ENCODE results near the gene CEMP1.

CEMP1 gene

DNA sequence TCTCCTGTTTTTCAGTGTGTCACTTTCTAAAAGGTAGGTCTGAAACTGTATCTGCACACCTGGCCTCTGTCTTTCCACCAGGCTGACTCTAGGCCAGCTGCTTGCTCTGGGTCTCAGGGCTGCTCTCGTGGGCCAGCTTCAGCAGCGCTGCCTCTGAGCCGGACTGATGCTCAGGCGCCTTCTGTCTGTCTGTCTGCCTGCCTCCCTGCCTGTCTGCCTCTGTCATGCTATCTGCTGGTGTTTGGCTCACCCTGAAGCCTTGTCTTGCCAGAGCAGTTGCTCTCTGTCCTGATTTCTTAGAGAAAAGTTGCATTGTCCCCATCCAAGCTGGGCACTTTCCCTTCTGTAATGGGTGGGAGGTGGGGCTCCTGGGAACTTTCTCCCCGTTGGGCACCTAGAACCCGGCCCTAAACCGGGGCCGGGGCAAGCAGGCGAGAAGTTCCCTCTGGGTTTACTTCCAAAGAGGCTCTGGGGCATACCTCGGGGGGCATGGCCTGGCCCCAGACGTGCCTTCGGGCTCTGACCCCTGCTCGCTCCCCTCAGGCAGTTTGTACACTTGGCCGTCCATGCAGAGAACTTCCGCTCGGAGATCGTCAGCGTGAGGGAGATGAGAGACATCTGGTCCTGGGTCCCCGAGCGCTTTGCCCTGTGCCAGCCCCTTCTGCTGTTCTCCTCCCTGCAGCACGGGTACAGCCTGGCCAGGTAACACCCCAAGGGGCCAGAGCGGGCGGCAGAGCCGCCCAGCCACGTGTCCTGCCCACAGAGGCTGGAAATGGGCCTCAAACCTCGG is 33.3 kb downstream of the CEMP1 start:
- H3K4me1 ChIP-seq (ENCODE audit: insufficient read depth, low read length) = peaks cover 6% of the 10 kb centered on the region
- 94% methylated on average over 26 of the region's 26 CpGs for WGBS
- no peak overlapping the region for H3K9ac ChIP-seq (ENCODE audit: low read depth, low read length)
- H3K27me3 ChIP-seq (ENCODE audit: insufficient read depth, low read length) = no peaks in the 10 kb centered on the region
- no peak overlapping the region for H3K4me3 ChIP-seq (ENCODE audit: low read length)
- H3K36me3 ChIP-seq (ENCODE audit: insufficient read depth, low read length) = peaks cover 6% of the 10 kb centered on the region; the same call in 1 of the 2 replicates
- no peaks in the 10 kb centered on the region for H3K9me3 ChIP-seq (ENCODE audit: insufficient read depth, low read depth, low read length)
- no peak overlapping the region for H3K27ac ChIP-seq (ENCODE audit: low read depth, low read length)

DNA sequence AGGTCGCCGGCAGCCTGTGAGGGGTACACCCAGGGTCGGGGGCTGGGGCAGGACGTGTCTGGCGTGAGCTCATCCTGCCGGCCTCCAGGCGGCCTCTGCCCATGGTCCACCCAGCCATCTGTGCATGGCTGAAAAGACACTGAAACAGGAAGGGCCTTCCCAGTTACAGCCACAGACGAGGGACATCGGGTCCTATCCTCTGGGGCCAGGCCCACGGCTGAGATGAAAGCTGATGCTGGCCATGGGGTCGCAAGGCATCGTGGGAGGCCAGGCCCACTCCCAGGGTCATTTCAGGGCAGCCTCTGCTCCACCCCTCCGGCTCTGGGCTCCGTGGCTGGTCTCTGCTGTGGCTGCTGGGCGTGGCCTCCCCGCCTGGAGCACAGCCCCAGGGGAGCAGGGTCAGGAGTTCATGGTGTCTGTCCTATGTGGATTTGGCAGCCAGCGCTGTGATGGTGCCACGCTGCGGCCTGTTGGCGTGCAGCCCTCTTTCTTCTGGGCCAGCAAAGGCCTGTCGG is 34.0 kb downstream of the CEMP1 start:
- 89% methylated on average over 21 of the region's 21 CpGs for WGBS
- Histone ChIP-seq H3K9ac (ENCODE audit: low read depth, low read length) (no peak overlapping the region), H3K9me3 (ENCODE audit: insufficient read depth, low read depth, low read length) (no peaks in the 10 kb centered on the region), H3K4me1 (ENCODE audit: insufficient read depth, low read length) (peaks cover 6% of the 10 kb centered on the region), H3K27me3 (ENCODE audit: insufficient read depth, low read length) (no peaks in the 10 kb centered on the region), H3K36me3 (ENCODE audit: insufficient read depth, low read length) (peaks cover 6% of the 10 kb centered on the region; the same call in 1 of the 2 replicates), H3K4me3 (ENCODE audit: low read length) (no peak overlapping the region), H3K27ac (ENCODE audit: low read depth, low read length) (no peak overlapping the region)

DNA sequence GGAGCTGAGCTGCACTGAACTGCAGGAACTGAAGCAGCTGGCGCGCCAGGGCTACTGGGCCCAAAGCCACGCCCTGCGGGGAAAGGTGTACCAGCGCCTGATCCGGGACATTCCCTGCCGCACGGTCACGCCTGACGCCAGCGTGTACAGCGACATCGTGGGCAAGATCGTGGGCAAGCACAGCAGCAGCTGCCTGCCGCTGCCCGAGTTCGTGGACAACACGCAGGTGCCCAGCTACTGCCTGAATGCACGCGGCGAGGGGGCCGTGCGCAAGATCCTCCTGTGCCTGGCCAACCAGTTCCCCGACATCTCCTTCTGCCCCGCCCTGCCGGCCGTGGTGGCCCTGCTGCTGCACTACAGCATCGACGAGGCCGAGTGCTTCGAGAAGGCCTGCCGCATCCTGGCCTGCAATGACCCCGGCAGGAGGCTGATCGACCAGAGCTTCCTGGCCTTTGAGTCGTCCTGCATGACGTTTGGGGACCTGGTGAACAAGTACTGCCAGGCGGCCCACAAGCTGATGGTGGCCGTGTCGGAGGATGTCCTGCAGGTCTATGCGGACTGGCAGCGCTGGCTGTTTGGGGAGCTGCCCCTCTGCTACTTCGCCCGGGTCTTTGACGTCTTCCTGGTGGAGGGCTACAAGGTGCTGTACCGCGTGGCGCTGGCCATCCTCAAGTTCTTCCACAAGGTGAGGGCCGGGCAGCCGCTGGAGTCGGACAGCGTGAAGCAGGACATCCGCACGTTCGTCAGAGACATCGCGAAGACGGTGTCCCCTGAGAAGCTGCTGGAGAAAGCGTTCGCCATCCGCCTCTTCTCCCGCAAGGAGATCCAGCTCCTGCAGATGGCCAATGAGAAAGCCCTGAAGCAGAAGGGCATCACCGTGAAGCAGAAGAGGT is 34.7 kb downstream of the CEMP1 start:
- H3K9me3 ChIP-seq (ENCODE audit: insufficient read depth, low read depth, low read length) = no peaks in the 10 kb centered on the region
- H3K9ac ChIP-seq (ENCODE audit: low read depth, low read length) = no peak overlapping the region; the same call in 1 of the 2 replicates
- no peak overlapping the region for H3K27ac ChIP-seq (ENCODE audit: low read depth, low read length)
- no peaks in the 10 kb centered on the region for H3K4me1 ChIP-seq (ENCODE audit: insufficient read depth, low read length)
- 96% methylated on average over 62 of the region's 62 CpGs for WGBS
- no peaks in the 10 kb centered on the region for H3K27me3 ChIP-seq (ENCODE audit: insufficient read depth, low read length)
- peaks cover 6% of the 10 kb centered on the region; the same call in 1 of the 2 replicates for H3K36me3 ChIP-seq (ENCODE audit: insufficient read depth, low read length)
- H3K4me3 ChIP-seq (ENCODE audit: low read length) = no peak overlapping the region

DNA sequence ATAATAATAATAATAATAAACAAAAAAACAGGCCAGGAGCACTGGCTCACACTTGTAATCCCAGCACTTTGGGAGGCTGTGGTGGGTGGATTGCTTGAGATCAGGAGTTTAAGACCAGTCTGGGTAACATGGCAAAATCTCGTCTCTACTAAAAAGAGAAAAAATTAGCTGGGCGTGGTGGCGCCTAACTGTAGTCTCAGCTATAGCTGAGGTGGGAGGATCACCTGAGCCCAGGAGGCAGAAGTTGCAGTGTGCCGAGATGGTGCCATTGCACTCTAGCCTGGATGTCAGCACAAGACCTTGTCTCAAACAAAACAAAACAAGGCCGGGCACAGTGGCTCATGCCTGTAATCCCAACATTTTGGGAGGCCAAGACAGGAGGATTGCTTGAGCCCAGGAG is 36.2 kb downstream of the CEMP1 start:
- no peak overlapping the region for H3K27ac ChIP-seq (ENCODE audit: low read depth, low read length)
- no peaks in the 10 kb centered on the region for H3K4me1 ChIP-seq (ENCODE audit: insufficient read depth, low read length)
- H3K9ac ChIP-seq (ENCODE audit: low read depth, low read length) = no peak overlapping the region
- WGBS = 96% methylated on average over 5 of the region's 5 CpGs
- H3K4me3 ChIP-seq (ENCODE audit: low read length) = no peak overlapping the region
- no peaks in the 10 kb centered on the region for H3K27me3 ChIP-seq (ENCODE audit: insufficient read depth, low read length)
- H3K9me3 ChIP-seq (ENCODE audit: insufficient read depth, low read depth, low read length) = no peaks in the 10 kb centered on the region
- H3K36me3 ChIP-seq (ENCODE audit: insufficient read depth, low read length) = peaks cover 6% of the 10 kb centered on the region; the same call in 1 of the 2 replicates

DNA sequence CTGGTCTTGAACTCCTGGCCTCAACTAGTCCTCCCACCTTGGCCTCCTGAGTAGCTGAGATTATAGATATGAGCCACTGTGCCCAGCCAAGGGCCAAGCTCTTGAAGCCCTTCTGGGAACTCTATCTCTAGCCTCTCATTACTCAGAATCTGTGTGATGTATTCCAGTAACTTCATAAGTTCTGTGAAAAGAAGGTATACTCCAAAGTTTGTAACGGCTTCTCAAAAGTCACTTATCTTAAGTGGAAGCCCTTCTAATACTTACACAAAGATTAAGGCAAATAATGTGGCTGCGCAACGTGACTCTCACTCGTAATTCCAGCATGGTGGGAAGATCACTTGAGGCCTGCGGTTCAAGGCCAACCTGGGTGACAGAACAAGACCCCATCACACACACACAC is 36.6 kb downstream of the CEMP1 start:
- Histone ChIP-seq H3K4me1 (ENCODE audit: insufficient read depth, low read length) (no peaks in the 10 kb centered on the region), H3K9me3 (ENCODE audit: insufficient read depth, low read depth, low read length) (no peaks in the 10 kb centered on the region), H3K4me3 (ENCODE audit: low read length) (no peak overlapping the region), H3K36me3 (ENCODE audit: insufficient read depth, low read length) (peaks cover 6% of the 10 kb centered on the region; the same call in 1 of the 2 replicates), H3K27me3 (ENCODE audit: insufficient read depth, low read length) (no peaks in the 10 kb centered on the region), H3K9ac (ENCODE audit: low read depth, low read length) (no peak overlapping the region), H3K27ac (ENCODE audit: low read depth, low read length) (no peak overlapping the region)
- WGBS = 98% methylated on average over 5 of the region's 5 CpGs

DNA sequence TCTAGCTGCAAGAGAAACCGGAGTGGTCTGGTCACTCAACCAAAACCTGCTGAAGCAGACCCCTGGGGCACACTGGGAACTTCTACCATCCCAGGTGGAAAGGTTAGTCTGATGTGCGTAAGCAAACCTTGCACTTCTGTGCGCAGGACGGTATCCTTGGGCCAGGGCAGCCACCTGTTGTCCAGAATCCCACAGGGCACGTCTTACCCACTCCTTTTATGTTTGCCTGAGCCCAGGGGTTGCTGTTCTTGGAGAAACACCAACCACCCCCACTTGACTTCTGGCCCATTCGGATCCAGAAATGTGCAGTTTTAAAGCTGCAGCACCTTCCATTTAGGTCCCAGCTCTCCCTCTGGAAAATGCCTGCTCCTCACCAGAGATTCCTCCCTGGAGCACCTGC is 37.6 kb downstream of the CEMP1 start:
- Histone ChIP-seq H3K4me3 (ENCODE audit: low read length) (no peak overlapping the region), H3K36me3 (ENCODE audit: insufficient read depth, low read length) (peaks cover 6% of the 10 kb centered on the region; the same call in 1 of the 2 replicates), H3K4me1 (ENCODE audit: insufficient read depth, low read length) (no peaks in the 10 kb centered on the region), H3K9ac (ENCODE audit: low read depth, low read length) (no peak overlapping the region), H3K27ac (ENCODE audit: low read depth, low read length) (no peak overlapping the region), H3K9me3 (ENCODE audit: insufficient read depth, low read depth, low read length) (no peaks in the 10 kb centered on the region), H3K27me3 (ENCODE audit: insufficient read depth, low read length) (no peaks in the 10 kb centered on the region)
- WGBS = 95% methylated on average over 6 of the region's 6 CpGs

DNA sequence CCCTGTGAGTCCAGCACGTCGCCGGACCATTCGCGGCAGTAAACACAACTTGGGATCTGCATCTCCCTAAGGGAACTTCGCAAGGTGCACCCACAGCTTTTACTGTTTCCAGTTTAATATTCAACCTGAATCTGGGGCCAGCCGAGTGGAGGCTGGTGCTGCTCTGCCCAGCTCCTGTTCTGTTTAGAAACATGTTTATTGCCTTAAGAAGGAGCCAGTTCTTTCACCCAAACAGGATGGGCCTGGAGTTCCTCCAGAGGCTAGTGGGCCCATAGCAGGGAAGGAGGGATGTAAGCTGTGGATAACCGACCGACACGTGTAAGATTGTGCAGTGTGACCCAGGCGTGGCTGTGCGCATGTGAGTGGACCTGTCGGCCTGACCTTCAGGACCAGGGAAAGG is 38.9 kb downstream of the CEMP1 start:
- Histone ChIP-seq H3K36me3 (ENCODE audit: insufficient read depth, low read length) (peaks cover 6% of the 10 kb centered on the region; the same call in 1 of the 2 replicates), H3K4me1 (ENCODE audit: insufficient read depth, low read length) (no peaks in the 10 kb centered on the region), H3K4me3 (ENCODE audit: low read length) (no peak overlapping the region), H3K27me3 (ENCODE audit: insufficient read depth, low read length) (no peaks in the 10 kb centered on the region), H3K27ac (ENCODE audit: low read depth, low read length) (no peak overlapping the region), H3K9ac (ENCODE audit: low read depth, low read length) (no peak overlapping the region), H3K9me3 (ENCODE audit: insufficient read depth, low read depth, low read length) (no peaks in the 10 kb centered on the region)
- WGBS = 95% methylated on average over 13 of the region's 13 CpGs

DNA sequence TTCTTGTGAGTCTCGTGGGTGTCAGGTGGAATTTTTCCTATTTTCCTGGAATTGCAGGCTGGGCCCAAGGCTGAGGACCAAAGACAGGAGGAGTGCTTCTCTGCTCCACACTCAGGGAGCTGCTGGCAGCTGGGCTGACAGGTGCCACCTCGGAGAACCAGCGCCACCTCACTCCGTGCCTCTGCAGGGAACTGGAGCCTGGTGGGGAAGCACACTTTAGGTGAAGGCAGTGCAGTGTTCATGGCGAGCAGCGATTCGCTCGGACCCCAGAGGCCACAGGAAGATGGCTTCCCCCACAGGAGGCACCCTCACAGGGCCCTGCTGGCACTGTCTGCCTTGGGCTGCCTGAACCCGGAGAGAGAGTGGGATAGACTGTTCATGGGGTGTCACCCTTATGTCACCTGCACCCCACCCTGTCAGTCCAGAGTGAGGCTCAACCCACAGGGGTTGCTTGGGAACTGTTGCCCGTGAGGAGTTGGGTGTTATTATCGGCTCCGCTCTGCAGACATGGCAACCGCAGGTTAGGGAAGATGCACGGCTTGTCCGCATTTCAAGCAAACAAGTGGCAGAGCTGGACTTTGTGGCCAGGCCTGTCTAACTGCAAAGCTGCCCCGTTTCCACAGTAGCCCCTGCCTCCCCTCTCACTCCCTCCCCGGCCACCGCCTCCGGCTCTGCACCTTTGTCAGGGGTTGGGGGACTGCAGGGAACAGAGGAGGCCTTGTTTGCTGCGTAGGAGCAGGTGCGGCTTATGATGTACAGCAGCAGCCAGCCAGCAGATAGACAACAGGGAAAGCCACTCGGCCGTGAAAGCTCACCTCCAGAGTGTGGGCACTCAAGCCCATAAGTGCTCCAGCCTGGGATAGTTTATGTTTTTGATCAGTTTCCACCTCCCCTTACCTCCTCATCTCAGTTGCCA is 40.8 kb downstream of the CEMP1 start:
- no peak overlapping the region for H3K27ac ChIP-seq (ENCODE audit: low read depth, low read length)
- H3K4me3 ChIP-seq (ENCODE audit: low read length) = no peak overlapping the region
- H3K27me3 ChIP-seq (ENCODE audit: insufficient read depth, low read length) = no peaks in the 10 kb centered on the region
- H3K9me3 ChIP-seq (ENCODE audit: insufficient read depth, low read depth, low read length) = no peaks in the 10 kb centered on the region
- WGBS = 94% methylated on average over 23 of the region's 23 CpGs
- H3K9ac ChIP-seq (ENCODE audit: low read depth, low read length) = no peak overlapping the region
- no peaks in the 10 kb centered on the region for H3K36me3 ChIP-seq (ENCODE audit: insufficient read depth, low read length)
- no peaks in the 10 kb centered on the region for H3K4me1 ChIP-seq (ENCODE audit: insufficient read depth, low read length)

DNA sequence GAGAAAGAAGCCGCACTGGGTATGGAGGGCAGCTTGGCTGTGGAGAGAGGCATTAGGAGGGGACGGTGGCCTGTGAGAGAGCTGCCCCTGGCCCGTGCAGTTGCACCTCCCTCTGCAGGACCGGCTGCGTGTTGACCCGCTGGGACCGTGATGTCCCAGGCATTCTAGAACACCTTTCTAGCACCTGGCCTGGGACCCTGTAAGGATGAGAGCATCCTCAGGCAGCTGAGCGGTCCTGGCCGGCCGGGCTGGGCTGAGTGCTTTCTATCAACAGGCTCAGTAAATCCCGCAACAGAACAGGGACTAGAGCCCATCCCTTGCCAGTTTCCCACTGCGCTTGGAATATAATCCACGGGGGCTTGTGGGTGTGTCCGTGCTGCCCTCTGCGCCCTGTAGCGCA is 41.6 kb downstream of the CEMP1 start:
- no peak overlapping the region for H3K9ac ChIP-seq (ENCODE audit: low read depth, low read length)
- H3K36me3 ChIP-seq (ENCODE audit: insufficient read depth, low read length) = no peaks in the 10 kb centered on the region
- no peak overlapping the region for H3K27ac ChIP-seq (ENCODE audit: low read depth, low read length)
- H3K27me3 ChIP-seq (ENCODE audit: insufficient read depth, low read length) = no peaks in the 10 kb centered on the region
- no peaks in the 10 kb centered on the region for H3K4me1 ChIP-seq (ENCODE audit: insufficient read depth, low read length)
- H3K9me3 ChIP-seq (ENCODE audit: insufficient read depth, low read depth, low read length) = no peaks in the 10 kb centered on the region
- WGBS = 93% methylated on average over 16 of the region's 16 CpGs
- H3K4me3 ChIP-seq (ENCODE audit: low read length) = no peak overlapping the region

DNA sequence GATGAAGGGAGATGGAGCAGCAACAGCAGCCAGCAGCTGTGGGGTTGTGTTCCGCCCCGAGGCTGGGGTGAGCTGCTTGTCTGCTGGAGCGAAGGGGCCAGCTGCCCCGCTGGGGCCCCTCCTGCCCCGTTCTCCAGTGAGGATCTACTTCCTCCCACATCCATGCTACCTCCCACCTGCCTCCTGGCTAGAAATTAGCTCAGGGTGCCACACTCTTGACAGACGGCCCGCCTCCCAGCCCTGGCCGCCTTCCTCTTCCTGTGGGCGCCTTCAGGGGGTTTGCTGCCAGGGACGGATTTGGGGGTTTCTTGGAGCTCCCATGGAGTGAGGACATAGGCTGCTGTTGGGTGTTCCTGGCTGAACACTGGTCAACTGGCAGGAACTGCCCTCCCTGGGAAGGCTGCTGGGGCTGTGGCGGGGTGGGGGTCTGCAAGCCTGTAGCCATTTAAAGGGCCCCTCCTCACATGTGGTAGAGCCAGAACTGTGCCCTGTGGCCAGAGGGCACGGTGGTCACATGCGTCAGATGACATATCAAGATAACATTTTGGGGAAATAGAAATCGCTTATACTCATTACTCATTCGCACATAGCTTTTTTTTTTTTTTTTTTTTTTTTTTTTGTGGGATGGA is 43.2 kb downstream of the CEMP1 start:
- Histone ChIP-seq H3K9ac (ENCODE audit: low read depth, low read length) (no peak overlapping the region; the same call in 1 of the 2 replicates), H3K27ac (ENCODE audit: low read depth, low read length) (no peak overlapping the region)
- 89% methylated on average over 14 of the region's 15 CpGs for WGBS

More for the DNA sequence above, 43.2 kb downstream of the CEMP1 start:
- H3K4me1 ChIP-seq (ENCODE audit: insufficient read depth, low read length) = no peaks in the 10 kb centered on the region
- H3K4me3 ChIP-seq (ENCODE audit: low read length) = no peak overlapping the region
- H3K27me3 ChIP-seq (ENCODE audit: insufficient read depth, low read length) = no peaks in the 10 kb centered on the region
- no peaks in the 10 kb centered on the region for H3K36me3 ChIP-seq (ENCODE audit: insufficient read depth, low read length)
- H3K9me3 ChIP-seq (ENCODE audit: insufficient read depth, low read depth, low read length) = no peaks in the 10 kb centered on the region

All from HUES64 (cell line).